GM12872 (cell line): ENCODE results near the gene LPIN1.

Source experiments
- CTCF ChIP-seq: IDR thresholded peaks from 3 replicates; pipeline ENCODE4 v1.5.1; 2011; ENCODE audit warnings: low read depth, mild to moderate bottlenecking, low read length, moderate library complexity; ENCODE audit not compliant: insufficient read depth

Gene LPIN1

GRCh38 chr2:11805920-11806319, 59.5 kb downstream of the LPIN1 start:
- TF ChIP-seq CTCF = no peak

- TF ChIP-seq CTCF = no peak
Observed at GRCh38 chr2:11807156-11808015, 61.0 kb downstream of the LPIN1 start.

GRCh38 chr2:11808016-11808400, 61.6 kb downstream of the LPIN1 start:
- no peak for TF ChIP-seq CTCF

GRCh38 chr2:11809586-11810236, 63.3 kb downstream of the LPIN1 start:
- TF ChIP-seq CTCF = no peak

GRCh38 chr2:11810237-11810977, 64.0 kb downstream of the LPIN1 start:
- no peak for TF ChIP-seq CTCF

GRCh38 chr2:11811036-11811654, 64.7 kb downstream of the LPIN1 start:
- no peak for TF ChIP-seq CTCF
